SK-N-SH treated with all-trans-retinoic acid at 6 μM for 48 hours (cell line): ENCODE data around the gene BLM.

ENCODE experiments used
- CSDC2 ChIP-seq: fragments of 250-450 bp; sonication (Bioruptor Pico); IDR thresholded peaks from 2 replicates; pipeline ENCODE4 v1.5.0; 2020; ENCODE audit warnings: mild to moderate bottlenecking, moderate library complexity
- ESRRG ChIP-seq: fragments of 250-450 bp; sonication (Bioruptor Pico); IDR thresholded peaks from 2 replicates; pipeline ENCODE4 v1.6.1; 2021; ENCODE audit warnings: mild to moderate bottlenecking
- ISL1 ChIP-seq: fragments of 250-450 bp; sonication (Bioruptor Pico); IDR thresholded peaks from 2 replicates; pipeline ENCODE4 v2.1.2; 2022; ENCODE audit warnings: mild to moderate bottlenecking, moderate library complexity
- OSR1 ChIP-seq: fragments of 250-450 bp; sonication (Bioruptor Pico); IDR thresholded peaks from 2 replicates; pipeline ENCODE4 v1.8.0; 2022; ENCODE audit warnings: moderate library complexity, mild to moderate bottlenecking, inconsistent platforms
- TOX ChIP-seq: fragments of 250-450 bp; sonication (Bioruptor Pico); IDR thresholded peaks from 2 replicates; pipeline ENCODE4 v1.8.0; 2021; ENCODE audit warnings: mild to moderate bottlenecking, moderate library complexity, borderline replicate concordance
- ZFP30 ChIP-seq: fragments of 450-650 bp; formaldehyde crosslinking; IDR thresholded peaks from 2 replicates; pipeline ENCODE4 v1.5.0; 2022; ENCODE audit warnings: mild to moderate bottlenecking, moderate library complexity
- TF ChIP-seq, protein P1 (sequence below): fragments of 250-450 bp; sonication (Bioruptor Pico); IDR thresholded peaks from 2 replicates; pipeline ENCODE4 v1.5.1; 2020; ENCODE audit warnings: low read depth, mild to moderate bottlenecking, moderate library complexity
- TF ChIP-seq, protein P2 (sequence below): fragments of 250-450 bp; sonication (Bioruptor Pico); IDR thresholded peaks from 2 replicates; pipeline ENCODE4 v1.8.0; 2020; ENCODE audit warnings: mild to moderate bottlenecking, moderate library complexity, borderline replicate concordance

DNA sequence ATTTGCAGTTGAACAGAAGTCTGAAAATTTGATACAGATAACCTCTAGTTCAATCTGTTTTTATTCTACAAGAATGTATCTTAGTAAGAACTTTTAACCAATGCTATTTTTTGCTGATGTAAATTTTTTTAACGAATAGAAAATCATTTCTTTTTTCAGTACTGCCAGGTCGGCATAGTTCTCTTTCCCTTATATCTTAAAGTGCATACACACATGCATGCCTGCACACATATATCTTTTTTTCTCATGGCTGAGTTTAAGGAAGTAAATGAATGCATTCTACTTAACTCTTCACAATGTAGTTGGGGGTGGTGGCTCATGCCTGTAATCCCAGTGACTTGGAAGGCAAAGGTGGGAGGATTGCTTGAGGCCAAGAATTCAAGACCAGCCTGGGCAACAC, 48.4 kb downstream of the BLM start:
- no peak for TF ChIP-seq ZFP30 (CRISPR knock-in tag)
- TF ChIP-seq, protein P1, sequence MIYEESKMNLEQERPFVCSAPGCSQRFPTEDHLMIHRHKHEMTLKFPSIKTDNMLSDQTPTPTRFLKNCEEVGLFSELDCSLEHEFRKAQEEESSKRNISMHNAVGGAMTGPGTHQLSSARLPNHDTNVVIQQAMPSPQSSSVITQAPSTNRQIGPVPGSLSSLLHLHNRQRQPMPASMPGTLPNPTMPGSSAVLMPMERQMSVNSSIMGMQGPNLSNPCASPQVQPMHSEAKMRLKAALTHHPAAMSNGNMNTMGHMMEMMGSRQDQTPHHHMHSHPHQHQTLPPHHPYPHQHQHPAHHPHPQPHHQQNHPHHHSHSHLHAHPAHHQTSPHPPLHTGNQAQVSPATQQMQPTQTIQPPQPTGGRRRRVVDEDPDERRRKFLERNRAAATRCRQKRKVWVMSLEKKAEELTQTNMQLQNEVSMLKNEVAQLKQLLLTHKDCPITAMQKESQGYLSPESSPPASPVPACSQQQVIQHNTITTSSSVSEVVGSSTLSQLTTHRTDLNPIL (CRISPR knock-in tag), result no peak
- TF ChIP-seq ISL1 (CRISPR knock-in tag), result no peak
- no peak for TF ChIP-seq CSDC2 (CRISPR knock-in tag)
- TF ChIP-seq ESRRG (CRISPR knock-in tag), result no peak
- TF ChIP-seq OSR1 (CRISPR knock-in tag), result no peak
- no peak for TF ChIP-seq TOX (CRISPR knock-in tag)
- TF ChIP-seq, protein P2, sequence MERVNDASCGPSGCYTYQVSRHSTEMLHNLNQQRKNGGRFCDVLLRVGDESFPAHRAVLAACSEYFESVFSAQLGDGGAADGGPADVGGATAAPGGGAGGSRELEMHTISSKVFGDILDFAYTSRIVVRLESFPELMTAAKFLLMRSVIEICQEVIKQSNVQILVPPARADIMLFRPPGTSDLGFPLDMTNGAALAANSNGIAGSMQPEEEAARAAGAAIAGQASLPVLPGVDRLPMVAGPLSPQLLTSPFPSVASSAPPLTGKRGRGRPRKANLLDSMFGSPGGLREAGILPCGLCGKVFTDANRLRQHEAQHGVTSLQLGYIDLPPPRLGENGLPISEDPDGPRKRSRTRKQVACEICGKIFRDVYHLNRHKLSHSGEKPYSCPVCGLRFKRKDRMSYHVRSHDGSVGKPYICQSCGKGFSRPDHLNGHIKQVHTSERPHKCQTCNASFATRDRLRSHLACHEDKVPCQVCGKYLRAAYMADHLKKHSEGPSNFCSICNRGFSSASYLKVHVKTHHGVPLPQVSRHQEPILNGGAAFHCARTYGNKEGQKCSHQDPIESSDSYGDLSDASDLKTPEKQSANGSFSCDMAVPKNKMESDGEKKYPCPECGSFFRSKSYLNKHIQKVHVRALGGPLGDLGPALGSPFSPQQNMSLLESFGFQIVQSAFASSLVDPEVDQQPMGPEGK (CRISPR knock-in tag), result no peak
